ENCODE measurements around the gene ZNF496.
"Not testable (repeated sequence)": the region's sequence is repeated elsewhere in the genome, so short reads cannot be mapped to it uniquely, and the experiment has no call there.

Gene ZNF496

GRCh38 chr1:247291833-247292561, 39.7 kb downstream of the ZNF496 start:
- DNase-seq (ENCODE audit: low spot score), result no peak

GRCh38 chr1:247291161-247291560, 40.5 kb downstream of the ZNF496 start:
- no peak for DNase-seq (ENCODE audit: low spot score)

GRCh38 chr1:247290576-247290975, 41.1 kb downstream of the ZNF496 start:
- DNase-seq (ENCODE audit: low spot score), result no peak

- DNase-seq (ENCODE audit: low spot score), result not testable (repeated sequence)
Measured at GRCh38 chr1:247289274-247289892, 42.3 kb downstream of the ZNF496 start.

GRCh38 chr1:247288341-247288740, 43.3 kb downstream of the ZNF496 start:
- no peak for DNase-seq (ENCODE audit: low spot score)

- DNase-seq (ENCODE audit: low spot score), result no peak
Measured at GRCh38 chr1:247287460-247287859, 44.2 kb downstream of the ZNF496 start.

GRCh38 chr1:247286134-247286670, 45.5 kb downstream of the ZNF496 start:
- no peak for DNase-seq (ENCODE audit: low spot score)

GRCh38 chr1:247281001-247281574, 50.6 kb downstream of the ZNF496 start:
- no peak for DNase-seq (ENCODE audit: low spot score)

- DNase-seq (ENCODE audit: low spot score), result no peak
Measured at GRCh38 chr1:247277191-247277590, 54.5 kb downstream of the ZNF496 start.

- no peak for DNase-seq (ENCODE audit: low spot score)
Measured at GRCh38 chr1:247274605-247275256, 56.9 kb downstream of the ZNF496 start.

- DNase-seq (ENCODE audit: low spot score), result no peak
Measured at GRCh38 chr1:247273013-247273412, 58.7 kb downstream of the ZNF496 start.

GRCh38 chr1:247270003-247270402, 61.7 kb downstream of the ZNF496 start:
- DNase-seq (ENCODE audit: low spot score), result no peak

GRCh38 chr1:247269133-247269532, 62.5 kb downstream of the ZNF496 start:
- no peak for DNase-seq (ENCODE audit: low spot score)

GRCh38 chr1:247268390-247269045, 63.1 kb downstream of the ZNF496 start:
- no peak for DNase-seq (ENCODE audit: low spot score)

- no peak for DNase-seq (ENCODE audit: low spot score)
Measured at GRCh38 chr1:247266053-247266452, 65.6 kb downstream of the ZNF496 start.

- not testable (repeated sequence) for DNase-seq (ENCODE audit: low spot score)
Measured at GRCh38 chr1:247255772-247256171, 75.9 kb downstream of the ZNF496 start, which contains the start of gene VN1R5. Gene VN1R5 (plus strand): TSS chr1:247256072.

GRCh38 chr1:247247568-247247967, 84.1 kb downstream of the ZNF496 start:
- no peak for DNase-seq (ENCODE audit: low spot score)
